ENCODE data around the gene PRLH.

The PRLH gene

DNA sequence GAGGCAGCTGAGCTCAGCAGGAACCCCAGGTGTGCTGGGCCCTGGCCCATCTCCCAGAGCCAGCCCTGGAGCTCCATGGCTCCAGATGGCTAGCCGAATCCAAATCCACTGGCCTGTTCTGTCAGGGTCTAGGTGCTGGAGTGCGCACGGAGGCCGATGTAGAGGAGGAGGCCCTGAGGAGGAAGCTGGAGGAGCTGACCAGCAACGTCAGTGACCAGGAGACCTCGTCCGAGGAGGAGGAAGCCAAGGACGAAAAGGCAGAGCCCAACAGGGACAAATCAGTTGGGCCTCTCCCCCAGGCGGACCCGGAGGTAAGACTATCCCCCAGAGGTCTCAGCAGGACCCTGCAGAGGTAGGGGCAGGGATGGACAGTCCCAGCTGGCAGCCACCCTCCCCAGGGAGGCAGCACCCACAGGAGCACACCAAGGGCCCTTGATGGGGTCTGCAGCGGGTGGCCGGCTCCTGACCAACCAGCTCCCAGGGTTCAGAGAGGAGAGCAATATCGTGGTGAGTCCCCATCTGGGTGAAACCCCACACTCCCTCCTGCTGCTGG is 26.1 kb upstream of the PRLH start:
- no peak for DNase-seq

- peak; percentile 46 for DNase-seq
Measured at GRCh38 chr2:237540823-237541222, 25.6 kb upstream of the PRLH start.

GRCh38 chr2:237541243-237541642 is 25.1 kb upstream of the PRLH start:
- DNase-seq, result no peak

- no peak for DNase-seq
Measured at GRCh38 chr2:237542001-237542704, 24.2 kb upstream of the PRLH start.

- DNase-seq, result no peak
Measured at GRCh38 chr2:237546040-237546875, 20.1 kb upstream of the PRLH start.

- no peak for DNase-seq
Measured at GRCh38 chr2:237546876-237547395, 19.4 kb upstream of the PRLH start.

GRCh38 chr2:237547841-237548416 is 18.4 kb upstream of the PRLH start:
- no peak for DNase-seq

DNA sequence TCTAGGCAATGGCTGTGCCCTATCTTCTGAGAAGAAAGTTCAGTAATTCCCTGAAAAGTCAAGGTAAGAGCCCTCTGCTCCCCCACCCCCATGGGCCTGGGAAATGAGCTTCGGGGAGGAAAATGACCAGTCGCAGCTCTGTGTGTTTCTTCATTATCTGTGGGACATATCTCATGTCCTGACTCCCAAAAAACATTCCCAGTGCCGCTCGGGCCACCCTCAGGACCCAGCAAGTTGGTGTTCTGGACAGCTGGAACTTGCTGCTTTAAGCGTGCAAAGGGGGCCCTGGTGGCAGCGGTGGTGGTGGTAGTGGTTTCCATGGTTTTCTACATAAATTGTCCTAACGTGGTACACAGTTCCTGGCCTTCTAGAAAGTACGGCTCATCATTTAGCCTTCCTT is 17.2 kb upstream of the PRLH start:
- no peak for DNase-seq

- no peak for DNase-seq
Measured at GRCh38 chr2:237549643-237550415, 16.5 kb upstream of the PRLH start.

DNA sequence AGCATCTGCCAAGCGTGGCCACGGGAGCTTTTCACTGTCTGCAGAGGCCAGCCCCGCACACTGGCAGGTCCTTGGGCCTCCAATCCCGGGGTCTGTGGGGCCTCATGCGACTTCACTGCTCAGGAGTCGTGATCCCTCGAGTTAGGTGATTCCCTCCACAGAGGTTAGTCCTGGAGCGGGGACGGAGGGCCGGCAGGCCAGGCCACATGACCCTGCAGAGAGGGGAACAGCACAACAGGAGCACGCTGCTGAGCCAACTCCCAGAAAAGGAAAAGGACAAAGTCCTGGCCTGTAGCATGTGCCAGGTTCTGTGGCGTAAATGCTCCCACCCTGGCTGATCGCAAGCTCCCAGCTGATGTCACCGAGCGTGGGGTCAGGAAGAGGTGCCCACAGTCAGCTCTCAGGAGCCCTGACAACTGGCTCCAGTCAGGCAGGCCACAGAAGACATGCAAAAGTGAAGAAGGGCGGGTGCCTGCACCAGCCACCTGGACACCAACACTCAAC is 15.3 kb upstream of the PRLH start:
- no peak for DNase-seq

DNA sequence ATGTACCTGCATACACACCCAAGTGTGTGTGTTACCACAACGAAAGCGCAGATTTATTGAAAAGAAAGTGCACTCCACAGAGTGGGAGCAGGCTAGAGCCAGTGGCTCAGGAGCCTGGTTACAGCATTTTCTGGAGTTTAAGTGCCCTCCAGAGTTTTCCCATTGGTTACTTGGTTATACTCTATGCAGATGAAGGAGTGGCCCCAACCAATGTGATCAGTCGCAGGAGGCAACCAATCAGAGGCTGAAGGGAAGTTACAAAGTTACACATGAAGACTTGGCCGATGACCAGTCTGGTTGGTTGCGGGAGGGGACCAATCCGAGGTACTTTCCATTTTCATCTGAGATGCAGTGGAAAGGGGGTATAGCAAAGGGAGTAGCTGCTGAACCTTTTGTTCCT is 13.5 kb upstream of the PRLH start:
- DNase-seq, result no peak

- DNase-seq, result no peak
Measured at GRCh38 chr2:237553948-237554347, 12.4 kb upstream of the PRLH start.

DNA sequence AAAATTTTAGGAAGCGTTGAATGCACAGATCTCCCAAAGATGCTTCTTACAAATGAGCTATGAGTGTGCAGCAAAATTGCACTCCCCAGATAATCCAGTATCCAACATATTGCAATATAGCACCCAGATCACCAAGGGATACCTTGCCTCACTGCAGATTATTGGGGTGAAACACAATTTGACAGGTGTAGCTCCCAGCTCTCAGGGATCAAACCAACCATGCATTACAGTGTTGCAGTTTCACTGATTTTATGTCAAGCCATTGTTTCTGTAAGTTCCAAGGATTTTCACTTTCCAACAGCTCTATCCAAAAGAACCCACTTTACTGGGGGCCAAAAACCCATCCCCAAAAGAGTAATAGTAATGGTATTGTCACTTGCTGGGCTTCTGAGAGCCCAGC is 10.8 kb upstream of the PRLH start:
- DNase-seq, result no peak

GRCh38 chr2:237556773-237557632 is 9.4 kb upstream of the PRLH start:
- DNase-seq, result no peak

DNA sequence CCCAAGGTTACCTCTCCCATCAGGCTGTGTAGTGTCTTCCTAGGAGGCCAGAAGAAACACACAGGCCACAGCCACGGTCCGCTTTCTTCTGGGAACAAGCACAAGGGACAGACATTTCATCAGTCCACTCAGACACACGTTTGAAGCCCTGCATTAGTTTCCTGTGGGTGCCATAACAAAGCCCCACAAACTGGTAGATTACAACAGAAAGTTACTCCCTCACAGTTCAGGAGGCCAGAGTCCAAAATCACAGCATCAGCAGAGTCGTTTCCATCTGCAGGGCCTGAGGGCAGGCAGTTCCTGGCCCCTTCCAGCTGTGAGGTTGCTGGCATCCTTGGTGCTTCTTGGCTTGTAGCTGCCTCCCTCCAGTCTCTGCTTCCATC is 8.8 kb upstream of the PRLH start:
- no peak for DNase-seq

GRCh38 chr2:237558961-237559641 is 7.3 kb upstream of the PRLH start:
- peak; percentile 65 for DNase-seq

DNA sequence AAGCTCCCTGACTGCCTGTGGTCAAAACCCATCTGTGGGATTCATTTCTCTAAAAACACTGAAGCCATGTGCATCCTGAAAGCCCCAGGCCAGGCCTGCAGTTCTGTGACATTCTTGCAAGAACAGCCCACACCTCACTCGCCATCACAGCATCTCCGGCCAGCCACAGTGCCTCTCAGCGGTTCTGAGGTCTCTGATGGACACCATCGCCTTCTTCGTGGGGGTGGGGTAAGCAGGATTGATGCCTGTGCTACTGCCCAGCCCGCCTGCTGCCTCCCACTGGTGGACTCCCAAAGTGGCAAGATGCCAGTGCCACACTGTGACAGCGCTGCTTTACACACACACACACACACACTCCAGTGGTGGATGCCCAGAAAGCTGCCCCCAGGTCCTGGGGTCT is 5.2 kb upstream of the PRLH start:
- DNase-seq, result no peak

DNA sequence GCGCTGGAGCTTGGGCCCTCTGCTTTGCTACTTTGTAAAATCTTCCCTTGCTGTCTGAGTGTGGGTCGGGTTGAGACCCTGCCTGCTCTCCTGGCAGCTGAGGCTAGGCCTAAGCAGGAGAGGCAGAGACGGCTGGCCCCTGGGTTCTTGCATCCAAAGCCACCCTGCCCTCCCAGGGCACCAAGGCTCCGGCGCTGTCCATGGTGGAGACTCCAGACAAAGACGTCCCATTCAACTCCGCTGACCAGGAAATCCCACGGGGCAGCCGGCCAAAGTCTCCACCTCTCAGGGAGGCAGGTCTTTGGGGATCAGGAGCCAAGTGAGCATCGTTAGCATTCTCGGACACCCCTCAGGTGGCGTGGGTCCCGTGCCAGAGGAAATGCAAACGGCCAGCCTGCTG is 2.6 kb upstream of the PRLH start:
- DNase-seq, result no peak

DNA sequence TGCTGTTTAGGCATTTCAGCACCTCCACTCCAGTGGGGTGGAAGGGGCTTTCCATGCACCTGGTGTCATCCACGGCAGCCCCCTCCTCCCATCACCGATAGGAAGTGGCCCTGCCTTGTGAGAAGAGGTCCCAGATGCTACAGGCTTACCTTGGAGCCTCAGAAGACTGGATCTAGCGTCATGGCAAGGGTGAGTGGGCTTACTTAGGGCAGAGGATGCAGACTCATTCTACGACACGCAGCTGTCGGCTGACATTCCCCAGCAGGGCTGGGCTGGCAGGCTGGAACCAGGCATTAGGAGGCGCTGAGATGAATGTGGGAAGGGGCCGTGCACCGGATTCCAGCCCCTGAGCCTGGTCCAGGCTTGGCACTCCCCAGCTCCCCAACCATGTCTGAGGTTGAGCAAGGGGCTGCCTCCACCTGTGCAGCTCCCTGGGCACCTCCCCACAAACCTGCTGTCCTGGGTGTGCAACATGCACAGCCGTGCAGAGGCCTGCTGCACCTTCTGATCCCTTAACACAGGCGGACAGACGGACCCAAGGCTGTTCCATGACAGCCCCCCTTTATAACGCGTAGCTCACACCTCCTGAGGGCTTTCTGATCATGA is 1.7 kb upstream of the PRLH start:
- no peak for DNase-seq

- no peak for DNase-seq
Measured at GRCh38 chr2:237565974-237566373, 400 bp upstream of the PRLH start.
